Stomach (tissue), 9 donors: ENCODE measurements around the gene KRTAP13-1. TPM values are rescaled to one million over a fixed set of nuclear protein-coding genes. Genes with fewer than 3 reads are reported as not detected.

Source experiments
- DNase-seq, 2 donors: peaks; one replicate each; pipeline versions ENCODE4 v3.0.0 to v3.0.0-alpha.2; 2013 to 2019
- H3K27ac ChIP-seq, 5 donors: fragments of 200-600 bp in 4 of 5; sonication (generic) in 4 of 5; one replicate each; pipeline ENCODE4 v1.5.1; 2013 to 2019; ENCODE audit warnings: mild to moderate bottlenecking in 1 of 5, moderate library complexity in 1 of 5
- H3K27me3 ChIP-seq, 3 donors: fragments of 200-600 bp; sonication (generic); one replicate each; pipeline ENCODE4 v1.5.1; 2017 to 2019; ENCODE audit warnings: mixed run types in 1 of 3
- H3K36me3 ChIP-seq, 4 donors: fragments of 200-600 bp; sonication (generic); 1 replicate in 3 of 4; 2 replicates in 1 of 4; pipeline ENCODE4 v1.5.1; 2016 to 2019
- H3K4me1 ChIP-seq, 4 donors: fragments of 200-600 bp; sonication (generic); one replicate each; pipeline ENCODE4 v1.5.1; 2016 to 2019
- H3K4me3 ChIP-seq, 4 donors: fragments of 200-600 bp; sonication (generic) in 3 of 4; one replicate each; pipeline ENCODE4 v1.5.1; 2016 to 2019; ENCODE audit warnings: mild to moderate bottlenecking in 1 of 4
- H3K9me3 ChIP-seq, 4 donors: fragments of 200-600 bp; sonication (generic); one replicate each; pipeline ENCODE4 v1.5.1; 2016 to 2019
- EP300 ChIP-seq: sonication (generic); formaldehyde crosslinking; IDR thresholded peaks from one replicate; pipeline ENCODE4 v1.6.1; 2017; ENCODE audit warnings: antibody characterized with exemption
- POLR2A ChIP-seq, 4 donors: fragments of 450-650 bp; IDR thresholded peaks; one replicate each; pipeline ENCODE4 v1.6.1; 2016; ENCODE audit warnings: antibody characterized with exemption in 4 of 4, control low read depth in 2 of 4, mild to moderate bottlenecking in 1 of 4, moderate library complexity in 1 of 4
- POLR2AphosphoS5 ChIP-seq, 3 donors: sonication (generic); formaldehyde crosslinking; IDR thresholded peaks; one replicate each; pipeline ENCODE4 v1.6.1; 2016; ENCODE audit warnings: antibody characterized with exemption in 3 of 3
- WGBS, 5 donors: extraction: QIAGEN DNeasy Blood & Tissue Kit in 3 of 5; methylation state at CpG; one replicate each; pipeline versions ENCODE4 v1.1.5 to v1.1.7; 2013 to 2018; 5-methylcytosine and 5-hydroxymethylcytosine counted together
- intact Hi-C: fragments of 100-400 bp; cut with DNase I; formaldehyde crosslinking; loops from one replicate; pipeline ENCODE4 v1.15.1; 2023; ENCODE audit warnings: low total_unique reads
- polyA plus RNA-seq, 3 donors: library from polyadenylated mRNA; stranded (reverse); fragments of 200-250 nt; gene quantifications; one replicate each; pipeline ENCODE4 v1.2.3, GENCODE V29; 2013
- total RNA-seq, 5 donors: library from RNA; depleted of rRNA; stranded (reverse); fragments of >200 nt; gene quantifications; one replicate each; pipeline versions ENCODE4 v1.1.0 to v1.2.3, GENCODE V29; 2014 to 2016
- TF ChIP-seq, protein P1 (sequence below), 7 experiments: fragments of 450-650 bp in 4 of 7; fragments of 200-600 bp in 3 of 7; sonication (generic) in 3 of 7; IDR thresholded peaks; one replicate each; pipeline ENCODE4 v1.5.1; 2016 to 2019; ENCODE audit warnings: antibody characterized with exemption in 7 of 7, control low read depth in 2 of 7, mild to moderate bottlenecking in 1 of 7
- donor health status: healthy with polysubstance abuse.
- donor health status: Bipolar disorder and iron deficiency.
- donor health status: healthy.

The KRTAP13-1 gene
- total and polyA plus RNA-seq, 8 donors = not detected

DNA sequence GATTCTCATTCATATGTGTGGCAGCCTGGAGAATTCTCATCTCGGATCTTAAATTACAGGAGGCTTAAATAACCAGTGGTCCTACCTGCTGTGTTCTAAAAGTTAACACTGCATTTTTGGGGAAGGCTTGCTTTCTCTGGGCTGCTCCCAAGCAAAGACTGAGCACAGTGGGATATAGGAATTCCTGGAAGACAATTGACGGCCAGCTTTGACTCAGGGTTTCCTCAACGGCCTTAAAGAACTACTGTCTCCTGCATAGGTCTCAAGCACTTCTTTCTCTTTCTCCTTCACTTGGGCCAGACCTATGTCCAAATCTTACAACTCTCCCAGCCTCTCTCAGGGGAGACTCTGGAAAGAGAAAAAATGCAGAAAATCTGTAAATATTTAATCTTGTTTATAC, 30.9 kb downstream of the KRTAP13-1 start:
- intact Hi-C loops = no loop called here
- no peak overlapping the region for H3K4me3 ChIP-seq
- H3K27me3 ChIP-seq = no peaks in the 10 kb centered on the region
- H3K4me1 ChIP-seq = no peaks in the 10 kb centered on the region
- H3K9me3 ChIP-seq = no peaks in the 10 kb centered on the region
- WGBS, 5 donors = 40 to 52% (median 44%) methylated on average over 3 of the region's 3 CpGs
- TF ChIP-seq EP300 = no peak
- TF ChIP-seq, protein P1, sequence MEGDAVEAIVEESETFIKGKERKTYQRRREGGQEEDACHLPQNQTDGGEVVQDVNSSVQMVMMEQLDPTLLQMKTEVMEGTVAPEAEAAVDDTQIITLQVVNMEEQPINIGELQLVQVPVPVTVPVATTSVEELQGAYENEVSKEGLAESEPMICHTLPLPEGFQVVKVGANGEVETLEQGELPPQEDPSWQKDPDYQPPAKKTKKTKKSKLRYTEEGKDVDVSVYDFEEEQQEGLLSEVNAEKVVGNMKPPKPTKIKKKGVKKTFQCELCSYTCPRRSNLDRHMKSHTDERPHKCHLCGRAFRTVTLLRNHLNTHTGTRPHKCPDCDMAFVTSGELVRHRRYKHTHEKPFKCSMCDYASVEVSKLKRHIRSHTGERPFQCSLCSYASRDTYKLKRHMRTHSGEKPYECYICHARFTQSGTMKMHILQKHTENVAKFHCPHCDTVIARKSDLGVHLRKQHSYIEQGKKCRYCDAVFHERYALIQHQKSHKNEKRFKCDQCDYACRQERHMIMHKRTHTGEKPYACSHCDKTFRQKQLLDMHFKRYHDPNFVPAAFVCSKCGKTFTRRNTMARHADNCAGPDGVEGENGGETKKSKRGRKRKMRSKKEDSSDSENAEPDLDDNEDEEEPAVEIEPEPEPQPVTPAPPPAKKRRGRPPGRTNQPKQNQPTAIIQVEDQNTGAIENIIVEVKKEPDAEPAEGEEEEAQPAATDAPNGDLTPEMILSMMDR (IDR thresholded peaks at IDR 0.05) = no peak
- TF ChIP-seq POLR2A (IDR thresholded peaks at IDR 0.05) = no peak
- TF ChIP-seq POLR2AphosphoS5 (IDR thresholded peaks at IDR 0.05) = no peak
- no peaks in the 10 kb centered on the region for H3K36me3 ChIP-seq
- no peak for DNase-seq
- H3K27ac ChIP-seq = no peak overlapping the region

DNA sequence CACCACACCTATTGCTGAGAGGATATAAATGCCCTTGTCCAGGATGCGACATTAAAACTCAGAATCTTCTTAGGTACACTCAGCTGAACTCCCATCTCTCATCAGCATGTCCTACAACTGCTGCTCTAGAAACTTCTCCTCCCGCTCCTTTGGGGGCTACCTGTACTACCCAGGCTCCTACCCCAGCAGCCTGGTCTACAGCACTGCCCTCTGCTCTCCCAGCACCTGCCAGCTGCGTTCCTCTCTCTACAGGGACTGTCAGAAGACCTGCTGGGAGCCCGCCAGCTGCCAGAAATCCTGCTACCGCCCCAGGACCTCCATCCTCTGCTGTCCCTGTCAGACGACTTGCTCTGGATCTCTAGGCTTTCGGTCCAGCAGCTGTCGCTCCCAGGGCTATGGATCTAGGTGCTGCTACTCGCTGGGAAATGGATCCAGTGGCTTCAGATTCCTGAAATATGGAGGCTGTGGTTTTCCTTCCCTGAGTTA, 34.4 kb downstream of the KRTAP13-1 start, which contains the start of gene KRTAP13-4:
KRTAP13-4 (plus strand) TSS at position 51 of the 486 bp plus-strand sequence; CDS start at position 107, 56 bp downstream.
- WGBS, 5 donors = 70 to 81% (median 74%) methylated on average over 9 of the region's 9 CpGs
- TF ChIP-seq POLR2A (IDR thresholded peaks at IDR 0.05) = no peak
- TF ChIP-seq POLR2AphosphoS5 (IDR thresholded peaks at IDR 0.05) = no peak
- TF ChIP-seq, protein P1 (IDR thresholded peaks at IDR 0.05) = no peak
- TF ChIP-seq EP300 = no peak
- Histone ChIP-seq H3K36me3 (no peaks in the 10 kb centered on the region), H3K27ac (no peak within 1 kb of the TSS), H3K27me3 (no peaks in the 10 kb centered on the region), H3K4me1 (no peaks in the 10 kb centered on the region), H3K9me3 (no peaks in the 10 kb centered on the region), H3K4me3 (no peak within 1 kb of the TSS)
- intact Hi-C loops = no loop called here
- DNase-seq = no peak

DNA sequence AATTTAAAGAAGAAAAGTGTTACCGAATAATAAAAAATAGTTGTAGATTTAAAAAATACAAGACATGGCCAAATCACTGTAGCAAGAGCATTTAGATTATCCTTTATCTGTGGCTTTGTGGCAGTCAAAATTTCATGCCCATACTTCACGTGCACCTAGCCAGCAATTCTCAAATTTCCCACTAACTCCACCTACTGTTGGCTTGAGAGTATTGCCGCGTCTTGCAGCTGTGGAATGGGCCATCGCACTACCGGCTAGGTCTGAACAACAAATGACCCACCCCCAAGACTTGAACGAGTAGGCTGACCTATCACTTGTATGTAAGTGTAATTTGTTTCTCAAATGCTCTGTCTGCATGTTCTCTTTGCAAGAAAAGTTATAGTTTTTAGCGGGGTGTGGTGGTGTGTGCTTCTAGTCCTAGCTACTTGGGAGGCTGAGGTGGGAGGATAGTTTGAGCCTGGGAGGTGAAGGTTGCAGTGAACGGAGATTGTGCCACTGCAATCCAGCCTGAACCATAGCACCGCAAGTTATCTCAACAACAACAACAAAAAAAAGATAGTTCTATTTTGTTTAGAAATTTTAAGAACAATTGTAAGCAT, 38.3 kb downstream of the KRTAP13-1 start:
- Histone ChIP-seq H3K27ac (no peak overlapping the region), H3K9me3 (no peaks in the 10 kb centered on the region), H3K4me1 (no peaks in the 10 kb centered on the region), H3K27me3 (no peaks in the 10 kb centered on the region), H3K4me3 (no peak overlapping the region), H3K36me3 (no peaks in the 10 kb centered on the region)
- intact Hi-C loops = no loop called here
- 31 to 39% (median 37%) methylated on average over 10 of the region's 10 CpGs for WGBS, 5 donors
- peak; percentile 26 to 37 for DNase-seq
- TF ChIP-seq POLR2A (IDR thresholded peaks at IDR 0.05) (no peak), EP300 (no peak), POLR2AphosphoS5 (IDR thresholded peaks at IDR 0.05) (no peak)
- TF ChIP-seq, protein P1 (IDR thresholded peaks at IDR 0.05) = peak in 4 of 7 experiments; percentile 35 to 39 (median 38)

DNA sequence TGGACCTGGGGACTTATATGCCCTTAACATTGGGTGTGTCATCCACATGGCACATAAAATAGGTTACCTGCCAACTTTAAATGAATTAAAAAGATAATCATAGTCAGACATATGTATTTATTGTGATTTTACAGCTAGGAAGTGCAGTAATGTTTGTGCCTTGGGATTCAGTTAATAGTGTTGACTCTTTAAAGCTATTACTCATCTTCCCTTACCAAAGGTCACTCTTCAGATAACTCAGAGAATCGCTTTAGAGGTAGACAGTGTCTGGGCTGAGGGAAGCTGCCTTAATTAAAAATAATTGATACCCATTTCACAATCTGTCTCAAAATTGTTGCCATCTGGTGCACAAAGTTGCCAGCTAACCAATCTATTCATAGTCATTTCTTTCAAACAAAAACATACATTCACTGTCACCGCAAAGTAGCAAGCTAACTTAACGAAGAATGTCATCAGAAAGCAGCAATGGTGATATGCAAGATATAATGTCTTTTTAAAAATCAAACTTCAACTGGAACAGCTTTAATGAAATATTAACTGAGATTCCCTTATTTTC, 41.3 kb downstream of the KRTAP13-1 start:
- WGBS, 5 donors = 60 to 79% (median 78%) methylated on average over 3 of the region's 3 CpGs
- Histone ChIP-seq H3K27me3 (no peaks in the 10 kb centered on the region), H3K36me3 (no peaks in the 10 kb centered on the region), H3K9me3 (no peaks in the 10 kb centered on the region), H3K4me1 (no peaks in the 10 kb centered on the region), H3K4me3 (no peak overlapping the region), H3K27ac (no peak overlapping the region)
- TF ChIP-seq POLR2A (IDR thresholded peaks at IDR 0.05) (no peak), POLR2AphosphoS5 (IDR thresholded peaks at IDR 0.05) (no peak), EP300 (no peak)
- TF ChIP-seq, protein P1 (IDR thresholded peaks at IDR 0.05) = no peak
- intact Hi-C loops = no loop called here
- DNase-seq = no peak
